Heart left ventricle (tissue), 16 donors: Measurements from ENCODE around the gene HERC4. TPM values are rescaled to one million over a fixed set of nuclear protein-coding genes. Genes with fewer than 3 reads are reported as not detected.

Experiments
- ATAC-seq, 4 donors: fragments of 200-7000 bp; cut with Tn5 transposase; one replicate each; pipeline ENCODE4 v1.9.1; 2020 to 2022; ENCODE audit warnings: moderate library complexity in 4 of 4, mild to moderate bottlenecking in 3 of 4, moderate number of reproducible peaks in 1 of 4
- DNase-seq, 5 donors: peaks; one replicate each; pipeline ENCODE4 v3.0.0-alpha.2; 2020
- H3K27ac ChIP-seq, 12 donors: fragments of 200-600 bp; sonication (generic) in 4 of 12; one replicate each; pipeline versions ENCODE4 v1.5.0 to v1.8.0; 2016 to 2022; ENCODE audit warnings: mild to moderate bottlenecking in 2 of 12
- H3K27me3 ChIP-seq, 9 donors: fragments of 200-600 bp; sonication (generic) in 2 of 9; one replicate each; pipeline versions ENCODE4 v1.5.1 to v1.8.0; 2016 to 2022; ENCODE audit warnings: mild to moderate bottlenecking in 3 of 9
- H3K36me3 ChIP-seq, 9 donors: fragments of 200-600 bp; sonication (generic) in 2 of 9; one replicate each; pipeline versions ENCODE4 v1.5.0 to v1.8.0; 2018 to 2022; ENCODE audit warnings: mild to moderate bottlenecking in 2 of 9
- H3K4me1 ChIP-seq, 12 donors: fragments of 200-600 bp; sonication (generic) in 4 of 12; one replicate each; pipeline versions ENCODE4 v1.5.0 to v1.8.0; 2016 to 2022; ENCODE audit warnings: mild to moderate bottlenecking in 3 of 12
- H3K4me3 ChIP-seq, 12 donors: fragments of 200-600 bp; sonication (generic) in 4 of 12; one replicate each; pipeline versions ENCODE4 v1.5.0 to v1.8.0; 2017 to 2022; ENCODE audit warnings: mild to moderate bottlenecking in 9 of 12, moderate library complexity in 4 of 12
- H3K9me3 ChIP-seq, 12 donors: fragments of 200-600 bp; sonication (generic) in 4 of 12; one replicate each; pipeline versions ENCODE4 v1.5.0 to v1.8.0; 2016 to 2022; ENCODE audit warnings: mild to moderate bottlenecking in 1 of 12
- POLR2A ChIP-seq, 2 donors: fragments of 450-650 bp; IDR thresholded peaks; one replicate each; pipeline ENCODE4 v1.6.1; 2017; ENCODE audit warnings: antibody characterized with exemption in 2 of 2, mild to moderate bottlenecking in 2 of 2, moderate library complexity in 2 of 2
- WGBS, 4 donors: extraction: QIAGEN DNeasy Blood & Tissue Kit in 2 of 4; methylation state at CpG; one replicate each; pipeline versions ENCODE4 v1.1.5 to v1.1.7; 2013 to 2018; 5-methylcytosine and 5-hydroxymethylcytosine counted together
- intact Hi-C, 10 donors: fragments of 100-400 bp; cut with DNase I; formaldehyde crosslinking; loops; one replicate each; pipeline versions ENCODE4 v1.11.1 to v1.14.2; 2022
- polyA plus RNA-seq, 2 donors: library from polyadenylated mRNA; stranded (reverse); fragments of 200-250 nt; gene quantifications; one replicate each; pipeline ENCODE4 v1.2.3, GENCODE V29; 2013
- total RNA-seq, 9 donors: library from RNA; depleted of rRNA in 2 of 9; stranded (reverse); fragments of >200 nt in 2 of 9; fragmentation: NEBNext Ultra II Directional in 3 of 9; extraction: Animal tissue kit (Norgen Biotek cat#: 25700) in 3 of 9; gene quantifications; one replicate each; pipeline versions ENCODE4 v1.1.0 to v1.2.4, GENCODE V29; 2016 to 2023
- TF ChIP-seq, protein P1 (sequence below), 12 donors: fragments of 200-600 bp; sonication (generic) in 4 of 12; IDR thresholded peaks; one replicate each; pipeline versions ENCODE4 v1.5.0 to v1.8.0; 2018 to 2022; ENCODE audit warnings: antibody characterized with exemption in 12 of 12, mild to moderate bottlenecking in 5 of 12
- donor health status: ischemic (EF 13 %, LVEDD 7.1; RV severe dilation, severe dysfunction).
- donor health status: healthy with polysubstance abuse.
- donor health status: DM: no; HTN: yes; CAD: no.
- donor health status: DM: no; HTN: no; CAD: no.
- donor health status: ischemic (EF 25% LVEDD 6.9; RV normal size, moderate dysfunction).
- donor health status: ischemic (EF 25% LVEDD 5.7; RV mildly dilated, moderate dysfunction).
- donor health status: healthy.
- donor health status: DM: yes; HTN: yes; CAD: no.
- donor health status: ischemic (EF 35%, LVEDD 5.7; RV mildly dilated, moderate dysfunction).
- donor health status: nonischemic (EF 11% LVEDD 7.7; RV severe dilation, severe dysfunction).
- donor health status: DM: yes; HTN: yes; CAD: no.
- donor health status: PGD.
- donor health status: ischemic (EF 29% LVEDD 5.4; RV normal size, mild dysfunction).
- donor health status: nonischemic (EF 23%, LVEDD 6.1; RV moderate dilation, normal function).

The HERC4 gene
- total and polyA plus RNA-seq, 11 donors: 11.7 to 39.4 (median 29.3) TPM

DNA sequence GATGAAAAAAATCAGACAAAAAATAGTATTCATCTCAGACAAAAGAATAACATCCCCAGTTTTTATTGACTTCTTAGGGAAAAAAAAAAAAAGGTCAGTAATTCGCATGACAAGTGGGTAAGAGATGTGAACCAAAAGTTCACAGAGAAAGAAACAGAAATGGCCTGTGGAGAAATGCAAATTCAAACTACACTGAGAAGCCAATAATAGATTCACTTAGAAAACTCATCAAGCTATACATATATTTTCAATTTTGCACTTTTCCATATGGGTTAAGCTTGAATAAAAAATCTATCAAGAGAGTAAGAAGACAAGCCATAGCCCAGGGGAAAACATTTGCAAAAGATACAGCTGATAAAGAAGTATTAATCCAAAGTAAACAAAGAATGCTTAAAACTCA lies 28.0 kb downstream of the HERC4 start:
- H3K27me3 ChIP-seq: no peaks in the 10 kb centered on the region
- H3K4me3 ChIP-seq: no peak overlapping the region
- 90 to 97% (median 93%) methylated on average over 1 of the region's 1 CpG for WGBS, 4 donors
- H3K9me3 ChIP-seq: no peaks in the 10 kb centered on the region
- intact Hi-C loops: no loop called here
- TF ChIP-seq, protein P1, sequence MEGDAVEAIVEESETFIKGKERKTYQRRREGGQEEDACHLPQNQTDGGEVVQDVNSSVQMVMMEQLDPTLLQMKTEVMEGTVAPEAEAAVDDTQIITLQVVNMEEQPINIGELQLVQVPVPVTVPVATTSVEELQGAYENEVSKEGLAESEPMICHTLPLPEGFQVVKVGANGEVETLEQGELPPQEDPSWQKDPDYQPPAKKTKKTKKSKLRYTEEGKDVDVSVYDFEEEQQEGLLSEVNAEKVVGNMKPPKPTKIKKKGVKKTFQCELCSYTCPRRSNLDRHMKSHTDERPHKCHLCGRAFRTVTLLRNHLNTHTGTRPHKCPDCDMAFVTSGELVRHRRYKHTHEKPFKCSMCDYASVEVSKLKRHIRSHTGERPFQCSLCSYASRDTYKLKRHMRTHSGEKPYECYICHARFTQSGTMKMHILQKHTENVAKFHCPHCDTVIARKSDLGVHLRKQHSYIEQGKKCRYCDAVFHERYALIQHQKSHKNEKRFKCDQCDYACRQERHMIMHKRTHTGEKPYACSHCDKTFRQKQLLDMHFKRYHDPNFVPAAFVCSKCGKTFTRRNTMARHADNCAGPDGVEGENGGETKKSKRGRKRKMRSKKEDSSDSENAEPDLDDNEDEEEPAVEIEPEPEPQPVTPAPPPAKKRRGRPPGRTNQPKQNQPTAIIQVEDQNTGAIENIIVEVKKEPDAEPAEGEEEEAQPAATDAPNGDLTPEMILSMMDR (IDR thresholded peaks at IDR 0.05): no peak
- TF ChIP-seq POLR2A (IDR thresholded peaks at IDR 0.05): no peak
- ATAC-seq (no peak), DNase-seq (no peak)
- peaks cover 0 to 6% (median under 1%) of the 10 kb centered on the region in 12 donors for H3K4me1 ChIP-seq
- peaks cover 0 to 34% (median 19%) of the 10 kb centered on the region in 9 donors for H3K36me3 ChIP-seq
- no peak overlapping the region for H3K27ac ChIP-seq

DNA sequence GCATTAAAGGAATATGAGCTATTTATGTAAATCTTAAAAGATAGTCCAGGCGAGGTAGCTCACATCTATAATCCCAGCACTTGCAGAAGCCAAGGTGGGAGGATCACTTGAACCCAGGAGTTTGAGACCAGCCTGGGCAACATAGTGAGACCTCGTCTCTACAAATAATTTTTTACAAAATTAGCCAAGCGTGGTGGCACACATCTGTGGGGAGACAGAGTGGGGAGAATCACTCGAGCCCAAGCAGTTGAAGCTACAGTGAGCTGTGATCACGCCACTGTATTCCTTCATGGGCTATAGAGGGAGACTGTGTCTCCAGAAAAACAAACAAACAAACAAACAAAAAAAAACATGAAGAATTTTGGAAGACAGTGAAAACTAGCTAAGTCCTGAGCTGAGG lies 28.4 kb downstream of the HERC4 start:
- no peak overlapping the region for H3K27ac ChIP-seq
- no peak for ATAC-seq
- no peaks in the 10 kb centered on the region for H3K27me3 ChIP-seq
- peaks cover 0 to 34% (median 19%) of the 10 kb centered on the region in 9 donors for H3K36me3 ChIP-seq
- no peaks in the 10 kb centered on the region for H3K9me3 ChIP-seq
- DNase-seq: no peak
- H3K4me1 ChIP-seq: peaks cover 0 to 6% (median 0%) of the 10 kb centered on the region in 12 donors
- intact Hi-C loops: no loop called here
- TF ChIP-seq POLR2A (IDR thresholded peaks at IDR 0.05): no peak
- TF ChIP-seq, protein P1 (IDR thresholded peaks at IDR 0.05): no peak
- no peak overlapping the region for H3K4me3 ChIP-seq
- 91 to 97% (median 95%) methylated on average over 5 of the region's 5 CpGs for WGBS, 4 donors

DNA sequence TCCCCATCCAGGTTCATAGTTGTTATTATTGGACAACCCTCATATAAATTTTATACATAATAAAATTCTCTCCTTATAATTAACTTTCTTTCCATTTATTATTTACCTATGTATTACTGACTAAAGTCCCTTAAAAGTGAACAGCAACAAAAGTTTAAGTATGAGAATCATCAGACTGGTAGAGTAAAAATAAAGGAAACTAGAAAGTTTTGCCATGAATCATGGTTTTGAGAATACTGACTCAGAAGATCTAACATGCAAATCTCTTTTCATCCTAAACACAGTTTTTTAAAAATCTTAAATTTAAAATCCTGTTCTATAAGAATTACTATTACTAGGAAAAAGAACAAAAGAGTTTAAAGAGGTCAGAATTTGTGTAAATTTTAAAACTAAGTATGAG lies 32.1 kb downstream of the HERC4 start:
- H3K4me1 ChIP-seq: no peaks in the 10 kb centered on the region
- no peaks in the 10 kb centered on the region for H3K9me3 ChIP-seq
- no peak overlapping the region for H3K4me3 ChIP-seq
- peaks cover 0 to 51% (median 30%) of the 10 kb centered on the region in 9 donors for H3K36me3 ChIP-seq
- ATAC-seq (no peak), DNase-seq (no peak)
- no peak overlapping the region for H3K27ac ChIP-seq
- TF ChIP-seq, protein P1 (IDR thresholded peaks at IDR 0.05): no peak
- TF ChIP-seq POLR2A (IDR thresholded peaks at IDR 0.05): no peak
- intact Hi-C loops: no loop called here
- no peaks in the 10 kb centered on the region for H3K27me3 ChIP-seq

DNA sequence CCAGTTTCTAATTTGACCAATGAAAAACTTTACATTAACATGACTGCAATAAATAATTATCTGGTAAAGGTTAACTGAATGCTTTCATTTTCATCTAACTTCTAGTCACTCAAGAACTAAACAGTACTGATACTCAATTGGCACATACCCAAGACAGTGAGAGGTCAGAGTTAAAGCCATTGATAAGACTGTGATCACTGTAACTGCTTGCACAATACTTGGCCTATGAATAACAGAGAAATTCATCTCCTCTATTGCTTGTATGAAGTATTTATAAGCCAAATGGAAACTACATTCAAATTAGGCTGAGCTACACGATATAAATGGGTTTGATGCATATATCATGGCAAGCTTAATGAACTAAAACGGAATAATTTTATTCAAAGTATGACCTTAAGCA lies 43.0 kb downstream of the HERC4 start:
- no peaks in the 10 kb centered on the region for H3K27me3 ChIP-seq
- ATAC-seq: no peak
- H3K36me3 ChIP-seq: peaks cover 0 to 94% (median 75%) of the 10 kb centered on the region in 9 donors
- no peak for DNase-seq
- H3K4me3 ChIP-seq: no peak overlapping the region
- intact Hi-C loops: no loop called here
- TF ChIP-seq POLR2A (IDR thresholded peaks at IDR 0.05): no peak
- TF ChIP-seq, protein P1 (IDR thresholded peaks at IDR 0.05): no peak
- no peaks in the 10 kb centered on the region for H3K4me1 ChIP-seq
- no peaks in the 10 kb centered on the region for H3K9me3 ChIP-seq
- WGBS, 4 donors: 89 to 96% (median 94%) methylated on average over 2 of the region's 2 CpGs
- no peak overlapping the region for H3K27ac ChIP-seq
